SH-SY5Y (cell line): ENCODE data around the gene MMP25.

Experiments
- GATA2 ChIP-seq: IDR thresholded peaks from 2 replicates; pipeline ENCODE4 v1.6.1; 2011; ENCODE audit warnings: mild to moderate bottlenecking, low read depth, low read length
- GATA3 ChIP-seq: IDR thresholded peaks from 2 replicates; pipeline ENCODE4 v1.6.1; 2011; ENCODE audit warnings: low read depth, mild to moderate bottlenecking, low read length, moderate library complexity

DNA sequence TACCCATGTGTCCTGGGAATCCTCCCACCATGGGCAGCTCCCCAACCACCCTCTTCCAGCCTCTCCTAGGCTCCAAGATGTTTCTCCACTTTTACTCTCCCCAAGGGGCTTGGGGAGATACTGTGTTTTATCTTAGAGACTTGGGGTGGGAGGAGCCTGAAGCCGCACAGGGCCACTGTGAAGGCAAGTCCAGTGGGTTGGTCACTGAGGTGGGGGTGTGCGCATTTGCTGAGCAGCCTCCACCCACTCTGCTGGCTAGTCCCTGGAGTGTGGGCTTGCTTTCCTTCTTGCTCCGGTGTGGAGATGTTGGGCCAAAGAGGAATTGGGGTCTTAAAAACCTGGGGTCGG is 37.7 kb upstream of the MMP25 start:
- no peak for TF ChIP-seq GATA3
- no peak for TF ChIP-seq GATA2
